Mononuclear cell (primary cell): ENCODE results near the gene KRTAP20-3. TPM values are rescaled to one million over a fixed set of nuclear protein-coding genes. Genes with fewer than 3 reads are reported as not detected.
A peak's percentile ranks its signal among the peaks of the same experiment; 100 is the strongest.

Experiments
- H3K27me3 ChIP-seq: 2 replicates; pipeline ENCODE4 v1.6.0; 2011; ENCODE audit warnings: low read length, control low read depth; ENCODE audit not compliant: insufficient read depth
- H3K4me1 ChIP-seq: 2 replicates; pipeline ENCODE4 v1.5.1; 2011; ENCODE audit warnings: mild to moderate bottlenecking, low read length, control low read depth; ENCODE audit not compliant: insufficient read depth
- H3K4me3 ChIP-seq: 2 replicates; pipeline ENCODE4 v1.5.1; 2011; ENCODE audit warnings: mild to moderate bottlenecking, low read length, moderate library complexity
- H3K9me3 ChIP-seq: 2 replicates; pipeline ENCODE4 v1.5.1; 2011; ENCODE audit warnings: low read depth, mild to moderate bottlenecking, control low read depth, low read length
- total RNA-seq: library from RNA; depleted of rRNA; stranded (reverse); fragments of >200 nt; gene quantifications from one replicate; pipeline ENCODE4 v1.2.3, GENCODE V29; 2012

Gene KRTAP20-3
- total RNA-seq = not detected

DNA sequence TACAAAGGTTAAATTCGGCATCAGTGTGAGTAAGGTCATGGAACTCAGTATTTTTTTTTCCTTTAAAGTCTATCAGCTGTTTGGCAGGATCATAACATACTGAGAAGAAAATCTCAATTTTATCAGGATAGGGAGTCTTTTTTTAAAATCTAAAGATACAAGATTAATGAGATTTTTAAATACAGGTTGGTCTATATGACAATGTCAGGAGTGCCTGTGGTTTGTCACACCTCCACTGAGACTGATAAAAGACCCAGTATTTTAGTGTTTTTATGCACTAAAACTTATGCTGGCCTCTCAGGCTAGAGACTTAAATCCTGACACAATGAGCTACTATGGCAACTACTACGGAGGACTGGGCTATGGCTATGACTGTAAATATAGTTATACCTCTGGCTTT, at the start of gene KRTAP20-3:
Gene KRTAP20-3 (plus strand): TSS at position 301 of the 400 bp plus-strand sequence.
- Histone ChIP-seq H3K9me3 (no peaks in the 10 kb centered on the region), H3K4me3 (no peak within 1 kb of the TSS), H3K27me3 (no peaks in the 10 kb centered on the region), H3K4me1 (no peaks in the 10 kb centered on the region)

DNA sequence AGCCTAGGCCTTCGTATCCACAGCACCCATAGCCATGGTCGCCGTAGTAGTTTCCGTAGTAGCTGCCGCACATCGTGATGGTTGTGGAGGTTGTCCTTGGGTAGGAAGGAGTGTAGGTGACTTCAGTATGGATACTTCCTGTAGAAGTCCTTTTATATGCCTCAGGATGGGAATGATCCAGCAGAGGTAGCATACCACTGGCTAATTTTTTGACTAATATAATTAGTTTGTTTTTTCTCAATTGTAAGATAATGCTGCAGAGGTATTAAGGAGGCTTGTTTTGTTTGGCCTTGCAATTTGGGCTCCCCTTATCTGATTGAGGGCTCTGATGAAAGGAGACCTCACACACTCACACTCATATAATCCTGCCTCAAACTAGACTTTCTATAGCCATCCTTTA, 43.9 kb upstream of the KRTAP20-3 start, which contains the start of gene KRTAP6-2:
Gene KRTAP6-2 (minus strand): TSS at position 101 of the 400 bp plus-strand sequence. CDS start 28 bp downstream, at position 73.
- H3K4me3 ChIP-seq = no peak within 1 kb of the TSS
- no peaks in the 10 kb centered on the region for H3K9me3 ChIP-seq
- H3K4me1 ChIP-seq = no peaks in the 10 kb centered on the region
- H3K27me3 ChIP-seq = no peaks in the 10 kb centered on the region

DNA sequence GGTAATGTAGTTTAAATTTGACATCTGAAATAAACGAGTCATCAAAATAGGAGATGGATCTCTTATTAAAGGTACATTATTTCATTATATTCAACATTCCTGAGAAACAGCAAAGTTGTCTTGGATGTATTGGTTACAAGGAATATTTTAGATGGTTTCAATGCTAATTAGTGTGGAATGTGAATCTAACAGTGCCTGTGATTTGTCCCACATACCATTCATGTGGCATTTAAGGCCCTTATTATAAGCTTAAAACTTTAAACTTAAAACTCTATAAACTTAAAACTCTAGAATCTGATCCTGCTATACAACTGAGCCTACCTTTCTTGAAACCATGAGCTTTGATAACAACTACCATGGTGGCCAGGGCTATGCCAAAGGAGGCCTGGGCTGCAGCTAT, 41.9 kb upstream of the KRTAP20-3 start, which contains the start of gene KRTAP22-1:
Gene KRTAP22-1 (plus strand): TSS at position 301 of the 400 bp plus-strand sequence.
- H3K9me3 ChIP-seq = no peaks in the 10 kb centered on the region
- H3K4me3 ChIP-seq = no peak within 1 kb of the TSS
- no peaks in the 10 kb centered on the region for H3K27me3 ChIP-seq
- no peaks in the 10 kb centered on the region for H3K4me1 ChIP-seq

DNA sequence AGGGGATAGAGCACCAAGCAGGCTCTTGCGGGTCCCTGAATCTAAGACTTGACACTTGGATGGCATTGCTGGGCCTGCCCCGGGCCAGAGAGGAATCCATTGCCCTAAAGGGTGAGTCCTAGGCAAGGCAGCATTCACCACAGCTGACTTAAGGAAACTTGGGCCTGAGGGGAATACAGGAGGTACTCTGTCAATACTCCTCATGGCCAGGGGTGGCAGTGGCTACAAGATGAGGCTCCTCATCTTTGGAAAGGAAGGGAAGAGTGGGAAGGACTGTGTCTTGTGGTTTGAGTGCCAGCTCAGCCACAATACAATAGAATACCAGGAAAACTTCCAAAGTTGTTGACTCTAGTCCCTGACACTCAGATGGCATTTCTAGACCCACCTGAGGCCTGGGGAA, 36.7 kb upstream of the KRTAP20-3 start:
- no peaks in the 10 kb centered on the region for H3K9me3 ChIP-seq

DNA sequence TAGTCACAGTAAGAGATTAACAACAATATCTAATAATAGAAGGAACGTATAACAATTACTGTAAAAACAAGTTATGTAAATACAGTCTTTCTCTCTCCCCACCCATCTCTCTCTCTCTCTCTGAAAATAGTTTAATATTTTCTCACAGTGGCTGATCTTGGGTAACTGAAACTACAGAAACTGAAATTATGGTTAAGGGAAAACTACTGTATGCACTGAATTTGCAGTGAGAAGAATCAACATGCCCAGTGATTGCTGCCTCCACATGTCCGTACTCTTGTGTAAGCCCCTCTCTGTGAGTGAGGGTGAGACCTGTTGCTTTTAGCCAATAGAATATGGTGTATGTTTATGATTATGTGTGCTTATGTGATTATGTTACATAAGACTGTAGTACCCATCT, 30.5 kb upstream of the KRTAP20-3 start:
- no peak overlapping the region for H3K4me3 ChIP-seq
- H3K9me3 ChIP-seq = no peaks in the 10 kb centered on the region
- H3K27me3 ChIP-seq = no peaks in the 10 kb centered on the region
- H3K4me1 ChIP-seq = no peaks in the 10 kb centered on the region

More for the DNA sequence above, 36.7 kb upstream of the KRTAP20-3 start:
- Histone ChIP-seq H3K4me3 (no peak overlapping the region), H3K4me1 (no peaks in the 10 kb centered on the region), H3K27me3 (no peaks in the 10 kb centered on the region)

DNA sequence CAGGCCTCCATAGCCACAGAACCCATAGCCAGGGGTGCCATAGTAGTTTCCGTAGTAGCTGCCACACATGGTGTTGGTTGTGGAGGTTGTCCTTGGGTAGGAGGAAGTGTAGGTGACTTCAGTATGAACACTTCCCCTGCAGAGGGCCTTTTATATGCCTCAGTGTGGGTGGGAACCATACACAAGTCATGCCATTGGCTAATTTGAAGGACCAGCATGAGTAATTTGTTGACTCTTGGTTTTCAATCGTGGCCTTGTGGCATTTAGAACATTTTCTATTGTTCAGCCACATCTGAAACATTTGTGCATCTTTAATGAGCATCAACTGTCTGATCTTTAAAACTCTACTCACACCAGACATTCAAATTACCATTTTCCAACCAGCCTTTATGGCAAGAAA, 28.8 kb upstream of the KRTAP20-3 start, which contains the start of gene KRTAP6-1:
Gene KRTAP6-1 (minus strand): TSS at position 95 of the 400 bp plus-strand sequence. CDS start 26 bp downstream, at position 69.
- no peak within 1 kb of the TSS for H3K4me3 ChIP-seq
- no peaks in the 10 kb centered on the region for H3K4me1 ChIP-seq
- no peaks in the 10 kb centered on the region for H3K9me3 ChIP-seq
- H3K27me3 ChIP-seq = no peaks in the 10 kb centered on the region

GRCh38 chr21:30615199-30615598, 27.5 kb upstream of the KRTAP20-3 start:
- Histone ChIP-seq H3K4me3 (no peak overlapping the region), H3K9me3 (no peaks in the 10 kb centered on the region), H3K4me1 (no peaks in the 10 kb centered on the region), H3K27me3 (no peaks in the 10 kb centered on the region)

- Histone ChIP-seq H3K9me3 (no peaks in the 10 kb centered on the region), H3K4me1 (no peaks in the 10 kb centered on the region), H3K4me3 (no peak within 1 kb of the TSS), H3K27me3 (no peaks in the 10 kb centered on the region)
These were observed 26.5 kb upstream of the KRTAP20-3 start, which contains the start of gene KRTAP20-1 for GRCh38 chr21:30616125-30616524. KRTAP20-1 (plus strand) TSS chr21:30616425; CDS start chr21:30616455, 30 bp downstream.

DNA sequence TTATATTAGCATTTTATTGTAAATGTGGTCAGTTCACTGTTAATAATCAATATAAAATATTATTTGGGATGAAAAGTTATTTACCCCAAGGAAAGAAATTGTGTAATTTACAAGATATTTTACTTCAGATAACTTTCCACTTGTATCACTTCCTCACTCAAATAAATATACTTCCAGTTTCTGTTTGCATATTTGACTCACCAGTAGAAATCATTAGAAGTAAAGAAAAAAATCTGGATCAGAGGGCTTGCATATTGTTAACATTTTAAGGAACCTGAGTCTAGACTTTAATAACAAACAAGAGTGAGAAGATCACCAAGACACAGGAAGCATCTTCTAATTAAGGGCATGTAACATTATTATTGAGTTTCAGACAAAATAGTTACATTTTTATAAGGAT, 22.6 kb upstream of the KRTAP20-3 start:
- H3K4me3 ChIP-seq = no peak overlapping the region
- no peaks in the 10 kb centered on the region for H3K4me1 ChIP-seq
- no peaks in the 10 kb centered on the region for H3K27me3 ChIP-seq
- H3K9me3 ChIP-seq = no peaks in the 10 kb centered on the region

- no peak within 1 kb of the TSS for H3K4me3 ChIP-seq
- H3K9me3 ChIP-seq = no peaks in the 10 kb centered on the region
- no peaks in the 10 kb centered on the region for H3K4me1 ChIP-seq
- no peaks in the 10 kb centered on the region for H3K27me3 ChIP-seq
These were observed 22.1 kb upstream of the KRTAP20-3 start, which contains the start of gene KRTAP20-4 for GRCh38 chr21:30620522-30620921. KRTAP20-4 (plus strand) TSS chr21:30620627.

DNA sequence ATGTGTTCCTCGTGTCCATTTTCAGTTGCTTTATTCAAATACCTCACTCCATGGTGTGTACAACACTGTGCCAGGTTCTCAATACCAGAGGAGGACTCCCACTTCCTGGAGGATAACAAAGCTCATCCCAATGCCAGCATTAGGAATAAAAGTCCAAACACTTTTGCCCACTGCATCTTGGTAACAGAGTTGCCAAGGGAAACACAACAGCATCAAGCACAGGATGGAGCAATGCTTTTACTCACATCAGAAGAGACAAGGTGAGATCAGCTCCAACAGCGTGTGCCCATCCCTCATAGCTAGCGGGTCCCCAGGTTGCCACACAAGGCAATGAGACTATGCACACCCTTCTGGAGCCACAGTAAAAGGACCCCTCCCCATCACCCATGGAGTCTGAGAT, 19.3 kb upstream of the KRTAP20-3 start:
- Histone ChIP-seq H3K4me3 (no peak overlapping the region), H3K27me3 (no peaks in the 10 kb centered on the region), H3K4me1 (no peaks in the 10 kb centered on the region), H3K9me3 (no peaks in the 10 kb centered on the region)

DNA sequence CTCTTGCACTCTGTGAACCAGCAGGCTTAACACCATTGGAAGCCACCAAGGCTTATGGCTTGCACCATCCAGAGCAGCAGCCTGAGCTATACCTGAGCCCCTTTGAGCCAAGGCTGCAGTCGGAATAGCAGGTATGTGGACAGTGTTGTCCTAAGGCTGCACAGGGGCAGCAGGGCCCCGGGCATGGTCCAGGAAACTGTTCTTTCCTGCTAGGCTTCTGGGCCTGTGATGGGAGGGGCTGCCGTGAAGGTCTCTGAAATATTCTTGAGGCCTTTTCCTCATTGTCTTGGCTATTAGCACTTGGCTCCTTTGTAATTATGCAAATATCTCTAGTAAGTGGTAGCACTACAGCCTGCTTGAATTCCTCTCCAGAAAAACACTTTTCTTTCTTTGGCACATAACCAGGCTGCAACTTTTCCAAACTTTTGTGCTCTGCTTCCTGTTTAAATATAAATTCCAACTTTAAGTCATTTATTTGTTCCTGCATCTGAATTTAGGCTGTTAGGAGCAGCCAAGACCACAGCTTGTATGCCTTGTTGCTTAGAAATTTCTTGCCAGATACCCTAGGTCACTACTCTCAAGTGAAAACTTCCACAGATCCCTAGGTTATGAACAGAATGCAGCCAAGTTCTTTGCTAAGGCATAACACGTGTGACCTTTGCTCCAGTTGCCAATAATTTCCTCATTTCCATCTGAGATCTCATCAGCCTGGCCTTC, 17.1 kb upstream of the KRTAP20-3 start:
- H3K9me3 ChIP-seq = no peaks in the 10 kb centered on the region
- no peak overlapping the region for H3K4me3 ChIP-seq
- no peaks in the 10 kb centered on the region for H3K27me3 ChIP-seq
- no peaks in the 10 kb centered on the region for H3K4me1 ChIP-seq

GRCh38 chr21:30628109-30628508, 14.6 kb upstream of the KRTAP20-3 start:
- H3K9me3 ChIP-seq = no peaks in the 10 kb centered on the region
- H3K4me1 ChIP-seq = no peaks in the 10 kb centered on the region
- no peaks in the 10 kb centered on the region for H3K27me3 ChIP-seq
- no peak overlapping the region for H3K4me3 ChIP-seq

DNA sequence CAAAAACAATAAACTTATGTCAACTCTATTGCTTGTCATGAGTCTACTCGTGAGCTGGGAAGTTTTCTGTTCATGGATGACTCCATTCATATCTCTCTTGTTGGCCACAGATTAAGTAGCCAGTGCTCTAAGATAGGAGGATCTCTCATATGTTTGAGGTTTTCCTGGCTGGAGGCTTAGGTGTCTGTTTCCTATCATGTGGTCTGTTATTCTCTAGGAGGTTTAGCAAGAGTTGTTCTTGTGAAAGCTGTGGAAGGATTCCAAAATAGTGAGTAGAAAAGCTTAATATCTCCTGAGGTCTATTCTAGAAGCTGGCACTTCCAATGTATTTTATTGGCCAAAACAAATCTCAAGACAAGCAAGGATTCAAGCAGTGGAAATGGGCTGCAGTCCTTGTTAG, 13.5 kb upstream of the KRTAP20-3 start:
- peaks cover under 1% of the 10 kb centered on the region for H3K9me3 ChIP-seq
- no peak overlapping the region for H3K4me3 ChIP-seq
- H3K27me3 ChIP-seq = no peaks in the 10 kb centered on the region
- no peaks in the 10 kb centered on the region for H3K4me1 ChIP-seq

- no peaks in the 10 kb centered on the region for H3K27me3 ChIP-seq
- H3K9me3 ChIP-seq = peaks cover 5% of the 10 kb centered on the region
- no peaks in the 10 kb centered on the region for H3K4me1 ChIP-seq
- peak within 1 kb of the TSS; percentile 6 for H3K4me3 ChIP-seq
These were observed 7.8 kb upstream of the KRTAP20-3 start, which contains the start of gene KRTAP20-2 for GRCh38 chr21:30634906-30635305. KRTAP20-2 (plus strand) TSS chr21:30635206; CDS start chr21:30635264, 58 bp downstream.

DNA sequence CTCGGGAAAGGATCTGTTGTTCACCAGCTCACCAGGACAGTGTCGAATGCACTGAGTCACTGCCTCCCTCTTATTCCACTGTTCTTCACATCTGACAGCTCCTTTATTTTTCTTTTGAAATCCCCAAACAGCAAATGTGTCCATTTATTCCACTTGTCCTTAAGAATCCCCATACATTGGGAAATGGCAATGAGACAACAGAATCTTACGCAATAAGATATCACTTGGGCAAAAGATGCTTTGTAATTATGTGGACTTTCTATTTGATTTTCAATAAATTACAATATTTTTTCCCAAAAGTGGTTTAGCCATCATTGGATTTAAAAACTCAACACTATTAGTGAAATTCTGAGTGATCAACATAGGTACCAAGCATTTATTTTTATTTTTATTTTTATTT, 4.0 kb upstream of the KRTAP20-3 start:
- peaks cover 5% of the 10 kb centered on the region for H3K9me3 ChIP-seq
- H3K4me1 ChIP-seq = no peaks in the 10 kb centered on the region
- no peaks in the 10 kb centered on the region for H3K27me3 ChIP-seq
- no peak overlapping the region for H3K4me3 ChIP-seq
